Measurements from ENCODE around the gene ADCY3.

DNA sequence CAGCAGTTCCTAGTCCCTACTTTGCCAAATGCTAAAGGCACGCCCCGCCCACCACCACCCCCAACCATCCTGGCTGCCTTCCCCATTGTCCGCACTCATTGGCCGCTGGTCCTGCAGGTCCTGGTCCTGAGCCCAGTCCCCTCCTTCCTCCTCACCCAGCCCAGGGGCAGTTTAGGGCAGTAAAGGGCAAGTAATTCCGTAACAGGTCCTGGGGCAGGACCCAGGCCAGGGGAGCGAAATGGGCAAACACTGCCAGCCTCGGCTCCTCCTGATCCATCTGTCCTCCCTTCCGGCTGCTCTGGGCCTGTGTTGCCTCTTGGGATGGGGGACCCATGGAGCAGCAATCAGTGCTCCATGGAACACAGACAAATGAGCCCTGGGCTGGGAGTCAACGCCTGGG, 6.1 kb downstream of the ADCY3 start:
- TF ChIP-seq, protein P1, sequence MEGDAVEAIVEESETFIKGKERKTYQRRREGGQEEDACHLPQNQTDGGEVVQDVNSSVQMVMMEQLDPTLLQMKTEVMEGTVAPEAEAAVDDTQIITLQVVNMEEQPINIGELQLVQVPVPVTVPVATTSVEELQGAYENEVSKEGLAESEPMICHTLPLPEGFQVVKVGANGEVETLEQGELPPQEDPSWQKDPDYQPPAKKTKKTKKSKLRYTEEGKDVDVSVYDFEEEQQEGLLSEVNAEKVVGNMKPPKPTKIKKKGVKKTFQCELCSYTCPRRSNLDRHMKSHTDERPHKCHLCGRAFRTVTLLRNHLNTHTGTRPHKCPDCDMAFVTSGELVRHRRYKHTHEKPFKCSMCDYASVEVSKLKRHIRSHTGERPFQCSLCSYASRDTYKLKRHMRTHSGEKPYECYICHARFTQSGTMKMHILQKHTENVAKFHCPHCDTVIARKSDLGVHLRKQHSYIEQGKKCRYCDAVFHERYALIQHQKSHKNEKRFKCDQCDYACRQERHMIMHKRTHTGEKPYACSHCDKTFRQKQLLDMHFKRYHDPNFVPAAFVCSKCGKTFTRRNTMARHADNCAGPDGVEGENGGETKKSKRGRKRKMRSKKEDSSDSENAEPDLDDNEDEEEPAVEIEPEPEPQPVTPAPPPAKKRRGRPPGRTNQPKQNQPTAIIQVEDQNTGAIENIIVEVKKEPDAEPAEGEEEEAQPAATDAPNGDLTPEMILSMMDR (IDR thresholded peaks at IDR 0.05), result no peak
- TF ChIP-seq POLR2A (IDR thresholded peaks at IDR 0.05) (no peak), POLR2AphosphoS5 (IDR thresholded peaks at IDR 0.05) (no peak), EP300 (IDR thresholded peaks at IDR 0.05) (no peak)
